ENCODE results near the gene TGM2. TPM values are rescaled to one million over a fixed set of nuclear protein-coding genes. Genes with fewer than 3 reads are reported as not detected.

Gene TGM2
- total RNA-seq, 2 experiments from 2014 or later: not detected

DNA sequence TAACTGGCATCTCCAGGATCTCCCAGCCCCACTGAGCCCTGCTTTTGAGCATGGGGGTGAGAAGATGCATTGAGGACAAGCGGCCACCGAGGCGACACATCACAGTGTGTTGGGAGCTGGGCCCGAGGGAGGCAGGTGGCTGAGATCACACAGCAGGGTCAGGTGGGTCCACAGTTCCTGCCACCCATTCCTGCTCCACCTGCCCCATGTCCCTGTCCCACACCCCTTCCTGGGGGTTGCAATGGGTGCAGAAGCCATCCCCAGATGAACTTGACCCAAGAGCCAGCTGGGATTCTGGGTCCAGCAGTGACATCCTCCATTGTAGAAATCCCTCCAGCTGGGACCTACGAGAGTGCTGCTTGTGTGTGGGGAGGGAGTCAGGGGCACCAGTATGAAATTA is 1.0 kb downstream of the TGM2 start:
- Mint-ChIP-seq H3K27ac (no peak overlapping the region), H3K4me1 (ENCODE audit: low read depth) (peaks cover 7% of the 10 kb centered on the region), H3K9me3 (no peaks in the 10 kb centered on the region), H3K27me3 (peaks cover 20% of the 10 kb centered on the region), H3K4me3 (no peak overlapping the region), H3K36me3 (ENCODE audit: low read depth) (no peaks in the 10 kb centered on the region)
- ChIA-PET POLR2A (no interaction called here), CTCF (interaction anchor here (0.9 to 2.7 kb wide), 4 partner anchors 9 to 106 kb away, joined by 3 to 9 read pairs (median 8); no protein-coding TSS in a partner anchor)
- TF ChIP-seq, protein P1, sequence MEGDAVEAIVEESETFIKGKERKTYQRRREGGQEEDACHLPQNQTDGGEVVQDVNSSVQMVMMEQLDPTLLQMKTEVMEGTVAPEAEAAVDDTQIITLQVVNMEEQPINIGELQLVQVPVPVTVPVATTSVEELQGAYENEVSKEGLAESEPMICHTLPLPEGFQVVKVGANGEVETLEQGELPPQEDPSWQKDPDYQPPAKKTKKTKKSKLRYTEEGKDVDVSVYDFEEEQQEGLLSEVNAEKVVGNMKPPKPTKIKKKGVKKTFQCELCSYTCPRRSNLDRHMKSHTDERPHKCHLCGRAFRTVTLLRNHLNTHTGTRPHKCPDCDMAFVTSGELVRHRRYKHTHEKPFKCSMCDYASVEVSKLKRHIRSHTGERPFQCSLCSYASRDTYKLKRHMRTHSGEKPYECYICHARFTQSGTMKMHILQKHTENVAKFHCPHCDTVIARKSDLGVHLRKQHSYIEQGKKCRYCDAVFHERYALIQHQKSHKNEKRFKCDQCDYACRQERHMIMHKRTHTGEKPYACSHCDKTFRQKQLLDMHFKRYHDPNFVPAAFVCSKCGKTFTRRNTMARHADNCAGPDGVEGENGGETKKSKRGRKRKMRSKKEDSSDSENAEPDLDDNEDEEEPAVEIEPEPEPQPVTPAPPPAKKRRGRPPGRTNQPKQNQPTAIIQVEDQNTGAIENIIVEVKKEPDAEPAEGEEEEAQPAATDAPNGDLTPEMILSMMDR (IDR thresholded peaks at IDR 0.05): no peak
- DNase-seq (no peak), ATAC-seq (no peak)
- intact Hi-C loops (cut with micrococcal nuclease): no loop called here

DNA sequence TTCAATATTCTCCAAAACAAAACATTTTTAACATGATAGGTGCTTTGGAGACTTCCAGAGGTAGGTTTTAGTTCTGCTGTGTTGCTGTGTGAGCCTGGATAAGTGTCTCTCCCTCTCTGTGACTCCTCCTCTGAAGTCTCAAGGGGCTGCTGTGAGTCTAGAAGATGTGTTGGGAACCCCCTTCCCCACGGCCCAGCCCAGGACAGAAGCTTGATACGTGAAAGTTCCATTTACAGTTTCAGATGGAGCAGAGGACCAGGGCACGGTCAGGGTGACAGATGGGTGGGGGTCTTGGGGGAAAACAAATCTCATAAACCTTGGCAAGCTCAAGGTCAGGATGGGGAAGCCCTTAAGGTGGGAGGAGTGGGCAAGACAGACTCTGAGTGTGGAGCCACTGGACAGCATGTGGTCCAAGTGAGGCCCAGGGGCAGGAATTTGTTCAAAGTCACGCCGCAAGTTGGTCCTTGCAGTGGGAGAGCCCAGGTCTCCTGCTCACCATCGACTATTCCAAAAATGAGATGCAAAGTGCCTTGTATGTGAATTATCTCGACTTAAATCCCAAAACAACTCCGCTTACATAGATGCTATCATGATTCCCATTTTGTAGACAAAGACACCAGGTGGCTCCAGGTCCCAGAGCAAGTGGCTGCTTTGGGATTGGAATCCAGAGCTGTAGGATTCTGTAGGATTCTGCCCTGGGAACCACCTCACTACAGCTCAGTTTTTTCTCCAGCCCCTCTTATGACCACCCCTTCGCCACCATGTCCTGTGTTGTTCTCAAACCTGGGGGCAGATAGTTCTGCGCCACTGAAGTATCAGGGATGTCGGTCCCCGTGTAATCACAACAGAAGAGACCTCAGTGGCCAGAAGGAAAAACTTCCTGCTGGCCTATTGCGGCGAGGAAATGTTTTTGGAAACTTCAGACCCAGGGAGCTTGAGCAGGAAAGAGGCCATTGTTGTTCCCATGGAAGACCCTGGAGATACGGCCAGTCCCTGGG is 1.9 kb downstream of the TGM2 start:
- intact Hi-C loops (cut with micrococcal nuclease): no loop called here
- TF ChIP-seq, protein P1 (IDR thresholded peaks at IDR 0.05): no peak
- POLR2A ChIA-PET: no interaction called here
- no peaks in the 10 kb centered on the region for H3K36me3 Mint-ChIP-seq (ENCODE audit: low read depth)
- CTCF ChIA-PET: interaction anchor here (0.7 to 2.7 kb wide), 4 partner anchors 58 to 105 kb away, joined by 3 to 9 read pairs (median 8); no protein-coding TSS in a partner anchor
- no peak for DNase-seq
- peaks cover 20% of the 10 kb centered on the region for H3K27me3 Mint-ChIP-seq
- no peak overlapping the region for H3K4me3 Mint-ChIP-seq
- no peak overlapping the region for H3K27ac Mint-ChIP-seq
- H3K4me1 Mint-ChIP-seq (ENCODE audit: low read depth): peaks cover 3% of the 10 kb centered on the region
- ATAC-seq: no peak
- H3K9me3 Mint-ChIP-seq: no peaks in the 10 kb centered on the region

DNA sequence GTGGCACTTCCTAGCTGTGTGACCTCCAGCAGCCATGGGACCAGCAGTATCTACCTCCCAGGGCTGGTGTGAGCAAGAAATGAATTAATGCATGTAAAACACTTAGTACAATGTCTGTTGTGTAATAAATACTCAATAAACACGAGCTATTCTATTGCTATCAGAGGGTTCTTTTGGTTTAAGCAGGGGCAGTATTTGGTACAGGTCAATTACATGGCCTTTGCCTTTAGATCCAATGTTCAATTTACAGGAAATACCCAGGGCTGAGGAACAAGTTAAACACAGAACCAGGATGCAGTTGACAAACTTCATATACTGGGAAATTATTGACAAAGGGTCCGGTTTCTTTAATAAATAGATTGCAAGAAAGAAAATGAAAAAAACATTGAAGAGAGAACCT is 2.9 kb downstream of the TGM2 start:
- CTCF ChIA-PET: interaction anchor here (0.8 to 2.7 kb wide), 2 partner anchors 59 to 172 kb away, joined by 3 to 8 read pairs; no protein-coding TSS in a partner anchor
- POLR2A ChIA-PET: no interaction called here
- H3K36me3 Mint-ChIP-seq (ENCODE audit: low read depth): no peaks in the 10 kb centered on the region
- intact Hi-C loops (cut with micrococcal nuclease): no loop called here
- no peak overlapping the region for H3K27ac Mint-ChIP-seq
- DNase-seq (no peak), ATAC-seq (no peak)
- H3K9me3 Mint-ChIP-seq: no peaks in the 10 kb centered on the region
- TF ChIP-seq, protein P1 (IDR thresholded peaks at IDR 0.05): no peak
- peaks cover 20% of the 10 kb centered on the region for H3K27me3 Mint-ChIP-seq
- no peak overlapping the region for H3K4me3 Mint-ChIP-seq
- peaks cover 3% of the 10 kb centered on the region for H3K4me1 Mint-ChIP-seq (ENCODE audit: low read depth)

DNA sequence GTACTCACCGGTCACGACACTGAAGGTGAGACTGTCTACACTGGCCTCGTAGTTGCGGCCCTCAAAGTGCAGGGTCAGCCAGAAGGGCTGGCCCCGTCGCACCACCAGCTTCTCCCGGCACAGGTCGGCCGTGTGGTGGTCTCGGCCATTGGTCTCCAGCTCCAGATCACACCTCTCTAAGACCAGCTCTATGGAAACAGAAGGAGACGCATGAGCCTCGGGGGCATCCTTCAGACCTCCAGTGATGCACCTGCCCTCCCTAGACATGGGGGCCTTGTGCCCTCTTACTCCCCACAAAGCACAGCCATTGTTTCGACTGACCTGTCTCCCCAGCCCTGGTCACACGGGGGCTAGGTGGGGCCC is 3.7 kb downstream of the TGM2 start:
- ChIA-PET POLR2A (no interaction called here), CTCF (interaction anchor here (1.0 kb wide), 2 partner anchors 60 to 104 kb away, joined by 4 to 5 read pairs; no protein-coding TSS in a partner anchor)
- intact Hi-C loops (cut with micrococcal nuclease): no loop called here
- Mint-ChIP-seq H3K9me3 (no peaks in the 10 kb centered on the region), H3K27me3 (peaks cover 20% of the 10 kb centered on the region), H3K4me3 (no peak overlapping the region), H3K36me3 (ENCODE audit: low read depth) (no peaks in the 10 kb centered on the region), H3K27ac (no peak overlapping the region), H3K4me1 (ENCODE audit: low read depth) (peaks cover 3% of the 10 kb centered on the region)
- ATAC-seq: no peak
- TF ChIP-seq, protein P1 (IDR thresholded peaks at IDR 0.05): no peak
- DNase-seq: no peak
